HG02943 (cell line): ENCODE data around the gene PRF1.
"Not testable (repeated sequence)": the region's sequence is repeated elsewhere in the genome, so short reads cannot be mapped to it uniquely, and the experiment has no call there.

Experiments used
- ATAC-seq: cut with Tn5 transposase; IDR thresholded peaks from one replicate; pipeline ENCODE4 v1.9.1; 2021; ENCODE audit warnings: mild to moderate bottlenecking, low read depth, moderate library complexity; ENCODE audit not compliant: unreplicated experiment

PRF1 gene

GRCh38 chr10:70602665-70603448 lies at the start of gene PRF1:
TSS of gene PRF1 (minus strand) at chr10:70602741. CDS start at chr10:70600902, 1,839 bp downstream.
- ATAC-seq: no peak

- no peak for ATAC-seq
These were observed 49.1 kb upstream of the PRF1 start for GRCh38 chr10:70651661-70652060.

GRCh38 chr10:70650718-70651117 lies 48.2 kb upstream of the PRF1 start:
- no peak for ATAC-seq

GRCh38 chr10:70650104-70650503 lies 47.6 kb upstream of the PRF1 start:
- no peak for ATAC-seq

GRCh38 chr10:70649526-70649925 lies 47.0 kb upstream of the PRF1 start:
- ATAC-seq: no peak

GRCh38 chr10:70648427-70648826 lies 45.9 kb upstream of the PRF1 start:
- ATAC-seq: no peak

GRCh38 chr10:70647086-70647485 lies 44.5 kb upstream of the PRF1 start:
- no peak for ATAC-seq

GRCh38 chr10:70644959-70645358 lies 42.4 kb upstream of the PRF1 start:
- ATAC-seq: not testable (repeated sequence)

GRCh38 chr10:70643272-70643671 lies 40.7 kb upstream of the PRF1 start:
- not testable (repeated sequence) for ATAC-seq

- ATAC-seq: not testable (repeated sequence)
These were observed 37.3 kb upstream of the PRF1 start for GRCh38 chr10:70639640-70640383.

GRCh38 chr10:70634515-70634914 lies 32.0 kb upstream of the PRF1 start:
- not testable (repeated sequence) for ATAC-seq

- no peak for ATAC-seq
These were observed 31.5 kb upstream of the PRF1 start for GRCh38 chr10:70634011-70634410.

- not testable (repeated sequence) for ATAC-seq
These were observed 29.2 kb upstream of the PRF1 start for GRCh38 chr10:70631735-70632134.

GRCh38 chr10:70629338-70629737 lies 26.8 kb upstream of the PRF1 start:
- ATAC-seq: no peak

- no peak for ATAC-seq
These were observed 23.5 kb upstream of the PRF1 start for GRCh38 chr10:70626056-70626455.

- no peak for ATAC-seq
These were observed 20.7 kb upstream of the PRF1 start for GRCh38 chr10:70622981-70623844.

GRCh38 chr10:70622541-70622940 lies 20.0 kb upstream of the PRF1 start:
- ATAC-seq: no peak

- no peak for ATAC-seq
These were observed 19.1 kb upstream of the PRF1 start for GRCh38 chr10:70621503-70622078.

- no peak for ATAC-seq
These were observed 17.4 kb upstream of the PRF1 start for GRCh38 chr10:70620020-70620289.

- no peak for ATAC-seq
These were observed 16.9 kb upstream of the PRF1 start for GRCh38 chr10:70619271-70620019.
